ENCODE measurements around the gene TECRL.

DNA sequence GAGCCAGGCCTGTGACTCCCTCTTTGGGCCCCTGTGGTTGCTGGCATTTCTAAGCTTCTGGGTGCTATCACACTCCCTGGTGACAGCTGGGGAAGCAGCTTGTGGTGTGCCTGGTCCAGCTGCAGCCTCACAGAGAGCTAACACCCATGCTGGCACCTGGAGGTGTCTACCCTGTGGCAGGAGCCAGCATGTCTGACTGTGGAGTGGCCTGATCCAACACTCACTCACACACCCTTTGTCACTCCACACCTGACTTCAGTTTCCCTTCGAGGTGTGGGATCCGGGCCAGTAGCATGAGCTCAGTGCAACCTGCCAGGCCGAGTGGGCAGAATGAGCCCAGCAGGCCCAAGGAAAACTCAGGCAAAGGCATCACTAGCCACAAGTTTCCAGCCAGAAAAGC lies 67.5 kb downstream of the TECRL start:
- TF ChIP-seq, protein P1, sequence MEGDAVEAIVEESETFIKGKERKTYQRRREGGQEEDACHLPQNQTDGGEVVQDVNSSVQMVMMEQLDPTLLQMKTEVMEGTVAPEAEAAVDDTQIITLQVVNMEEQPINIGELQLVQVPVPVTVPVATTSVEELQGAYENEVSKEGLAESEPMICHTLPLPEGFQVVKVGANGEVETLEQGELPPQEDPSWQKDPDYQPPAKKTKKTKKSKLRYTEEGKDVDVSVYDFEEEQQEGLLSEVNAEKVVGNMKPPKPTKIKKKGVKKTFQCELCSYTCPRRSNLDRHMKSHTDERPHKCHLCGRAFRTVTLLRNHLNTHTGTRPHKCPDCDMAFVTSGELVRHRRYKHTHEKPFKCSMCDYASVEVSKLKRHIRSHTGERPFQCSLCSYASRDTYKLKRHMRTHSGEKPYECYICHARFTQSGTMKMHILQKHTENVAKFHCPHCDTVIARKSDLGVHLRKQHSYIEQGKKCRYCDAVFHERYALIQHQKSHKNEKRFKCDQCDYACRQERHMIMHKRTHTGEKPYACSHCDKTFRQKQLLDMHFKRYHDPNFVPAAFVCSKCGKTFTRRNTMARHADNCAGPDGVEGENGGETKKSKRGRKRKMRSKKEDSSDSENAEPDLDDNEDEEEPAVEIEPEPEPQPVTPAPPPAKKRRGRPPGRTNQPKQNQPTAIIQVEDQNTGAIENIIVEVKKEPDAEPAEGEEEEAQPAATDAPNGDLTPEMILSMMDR (conservative IDR thresholded peaks at IDR 0.05 in 1 of 2, IDR thresholded peaks at IDR 0.05 in 1 of 2; ENCODE audit: low read depth in 1 of 2, low read length in 2 of 2), result no peak
- TF ChIP-seq EZH2 (IDR thresholded peaks at IDR 0.05; ENCODE audit: low read length, missing control alignments), result no peak
